Measurements from ENCODE around the gene TTC34. TPM values are rescaled to one million over a fixed set of nuclear protein-coding genes. Genes with fewer than 3 reads are reported as not detected.
A peak's percentile ranks its signal among the peaks of the same experiment; 100 is the strongest.

The TTC34 gene
- polyA plus RNA-seq, 1 of the 3 experiments (the other 2 are of a cell fraction): 0.16 TPM

DNA sequence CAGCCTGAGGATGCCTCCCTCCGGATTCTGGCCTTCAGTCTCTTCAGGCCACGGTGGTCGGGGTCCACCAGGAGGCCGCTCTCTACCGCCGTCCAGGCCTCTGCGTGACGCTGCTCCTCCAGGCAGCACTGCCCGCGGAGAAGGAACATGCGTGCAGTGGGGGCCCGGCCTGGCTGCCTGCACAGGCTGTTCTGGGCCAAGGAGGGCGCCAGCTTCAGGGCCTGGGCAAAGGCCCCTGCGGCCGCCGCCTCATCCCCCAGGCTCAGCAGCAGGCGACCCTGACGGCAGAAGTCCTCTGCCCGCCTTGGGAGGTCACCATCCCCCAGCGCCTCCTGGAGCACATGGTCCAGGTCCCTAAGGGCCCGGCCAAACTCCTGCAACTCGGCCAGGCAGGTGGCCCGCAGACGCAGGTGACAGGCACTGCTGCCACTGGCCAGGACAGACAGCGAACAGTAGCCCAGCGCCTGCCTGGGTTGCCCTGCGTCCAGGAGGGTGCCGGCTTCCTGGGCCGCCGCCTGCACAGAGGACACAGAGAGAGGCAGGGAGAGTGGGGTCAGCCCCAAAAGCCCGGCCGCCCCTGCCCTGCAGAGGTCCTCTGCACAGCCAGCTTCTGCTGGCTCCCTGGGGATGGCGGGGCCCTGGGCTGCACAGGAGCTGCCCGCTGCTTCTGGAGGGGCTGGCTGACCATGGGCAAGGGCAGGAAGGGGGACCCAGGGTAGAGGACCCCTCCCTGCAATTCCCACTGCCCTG, 159.9 kb downstream of the TTC34 start:
- Histone ChIP-seq H3K79me2 (ENCODE audit: insufficient read depth) (peaks cover 10% of the 10 kb centered on the region; the same call in 1 of the 2 replicates), H3K9me2 (no peaks in the 10 kb centered on the region), H3K4me1 (ENCODE audit: control insufficient read depth in 1 of 2, insufficient read depth in 2 of 2, low read depth in 1 of 2, low read length in 1 of 2) (peaks cover 0 to 22% of the 10 kb centered on the region in 2 experiments; a peak in 1 of 4 replicates), H3K9me3 (no peaks in the 10 kb centered on the region), H4K20me1 (ENCODE audit: insufficient read depth) (no peaks in the 10 kb centered on the region), H2AFZ (ENCODE audit: low read depth) (no peak overlapping the region), H3K4me2 (peak overlapping the region; percentile 97), H3K27ac (ENCODE audit: low read depth in 2 of 2, low read length in 1 of 2) (no peak overlapping the region; a peak in 1 of 4 replicates), H3K4me3 (ENCODE audit: low read depth in 2 of 2, low read length in 1 of 2) (peak overlapping the region; percentile 73 to 96; a peak in 3 of 4 replicates), H3K27me3 (ENCODE audit: insufficient read depth) (no peaks in the 10 kb centered on the region), H3K9ac (peak overlapping the region; percentile 83), H3K36me3 (replicated peaks in 1 of 2; ENCODE audit: control insufficient read depth in 1 of 2, insufficient read depth in 2 of 2, low read length in 1 of 2) (no peaks in the 10 kb centered on the region), H3F3A (replicated peaks; ENCODE audit: insufficient read depth) (no peaks in the 10 kb centered on the region)
- 91% methylated on average over 8 of the region's 34 CpGs for WGBS (ENCODE audit: low lambda C conversion rate)
- ChIA-PET CTCF (no interaction called here), POLR2A (no interaction called here)
- DNase-seq: peak; percentile 53
- TF ChIP-seq GATA2 (CRISPR knock-in tag; IDR thresholded peaks at IDR 0.05): no peak

- H3K27me3 ChIP-seq (ENCODE audit: insufficient read depth): no peaks in the 10 kb centered on the region
- H3K36me3 ChIP-seq (replicated peaks in 1 of 2; ENCODE audit: control insufficient read depth in 1 of 2, insufficient read depth in 2 of 2, low read length in 1 of 2): no peaks in the 10 kb centered on the region
- ChIA-PET POLR2A (interaction anchor here (0.8 kb wide), 1 partner anchor 30 kb away, joined by 4 read pairs; no protein-coding TSS in a partner anchor), CTCF (interaction anchor here (0.6 to 1.1 kb wide), 2 partner anchors 24 to 97 kb away, joined by 3 read pairs; no protein-coding TSS in a partner anchor)
- no peak for DNase-seq
- no peak overlapping the region for H3K27ac ChIP-seq (ENCODE audit: low read depth in 2 of 2, low read length in 1 of 2)
- no peak overlapping the region for H3K4me3 ChIP-seq (ENCODE audit: low read depth in 2 of 2, low read length in 1 of 2)
- H4K20me1 ChIP-seq (ENCODE audit: insufficient read depth): no peaks in the 10 kb centered on the region
- no peak for TF ChIP-seq FOXM1 (IDR thresholded peaks at IDR 0.05; ENCODE audit: low read depth)
- no peak for TF ChIP-seq GABPA (IDR thresholded peaks at IDR 0.05; ENCODE audit: low read depth)
- no peak for TF ChIP-seq USF2 (IDR thresholded peaks at IDR 0.05; ENCODE audit: borderline replicate concordance, low read depth, low read length)
- TF ChIP-seq, protein P1, sequence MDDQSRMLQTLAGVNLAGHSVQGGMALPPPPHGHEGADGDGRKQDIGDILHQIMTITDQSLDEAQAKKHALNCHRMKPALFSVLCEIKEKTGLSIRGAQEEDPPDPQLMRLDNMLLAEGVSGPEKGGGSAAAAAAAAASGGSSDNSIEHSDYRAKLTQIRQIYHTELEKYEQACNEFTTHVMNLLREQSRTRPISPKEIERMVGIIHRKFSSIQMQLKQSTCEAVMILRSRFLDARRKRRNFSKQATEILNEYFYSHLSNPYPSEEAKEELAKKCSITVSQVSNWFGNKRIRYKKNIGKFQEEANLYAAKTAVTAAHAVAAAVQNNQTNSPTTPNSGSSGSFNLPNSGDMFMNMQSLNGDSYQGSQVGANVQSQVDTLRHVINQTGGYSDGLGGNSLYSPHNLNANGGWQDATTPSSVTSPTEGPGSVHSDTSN (IDR thresholded peaks at IDR 0.05): no peak
- no peak for TF ChIP-seq CHD2 (IDR thresholded peaks at IDR 0.05; ENCODE audit: low read length, partially characterized antibody)
- no peak for TF ChIP-seq POLR2AphosphoS5 (IDR thresholded peaks at IDR 0.05; ENCODE audit: low read depth, low read length)
- TF ChIP-seq, protein P2, sequence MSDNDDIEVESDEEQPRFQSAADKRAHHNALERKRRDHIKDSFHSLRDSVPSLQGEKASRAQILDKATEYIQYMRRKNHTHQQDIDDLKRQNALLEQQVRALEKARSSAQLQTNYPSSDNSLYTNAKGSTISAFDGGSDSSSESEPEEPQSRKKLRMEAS (IDR thresholded peaks at IDR 0.05; ENCODE audit: low read depth): no peak
- TF ChIP-seq ZBTB33 (IDR thresholded peaks at IDR 0.05; ENCODE audit: borderline replicate concordance, low read depth): no peak
- no peak for TF ChIP-seq ELF1 (IDR thresholded peaks at IDR 0.05)
- TF ChIP-seq TAF1 (IDR thresholded peaks at IDR 0.05; ENCODE audit: borderline replicate concordance, low read depth, low read length): no peak
- no peak overlapping the region for H3K4me2 ChIP-seq
- H3F3A ChIP-seq (replicated peaks; ENCODE audit: insufficient read depth): no peaks in the 10 kb centered on the region
- H2AFZ ChIP-seq (ENCODE audit: low read depth): no peak overlapping the region
- peaks cover 0 to 22% of the 10 kb centered on the region in 2 experiments; a peak in 1 of 4 replicates for H3K4me1 ChIP-seq (ENCODE audit: control insufficient read depth in 1 of 2, insufficient read depth in 2 of 2, low read depth in 1 of 2, low read length in 1 of 2)
- no peak overlapping the region for H3K9ac ChIP-seq
- H3K9me3 ChIP-seq: no peaks in the 10 kb centered on the region
- peaks cover 10% of the 10 kb centered on the region; the same call in 1 of the 2 replicates for H3K79me2 ChIP-seq (ENCODE audit: insufficient read depth)
- H3K9me2 ChIP-seq: no peaks in the 10 kb centered on the region
- 100% methylated on average over 1 of the region's 3 CpGs for WGBS (ENCODE audit: low lambda C conversion rate)
These were observed 160.9 kb downstream of the TTC34 start for GRCh38 chr1:2640626-2641025.
